Activated CD4-positive, alpha-beta T cell treated with anti-CD3 and anti-CD28 coated beads, Interleukin-2, Interleukin-4, amounts not matched to agents 100 ng/mL and 50 ng/mL, durations not matched to agents 16 hours and 8 hours (primary cell): ENCODE measurements around the gene ASPG.
A peak's percentile ranks its signal among the peaks of the same experiment; 100 is the strongest.

Experiments
- DNase-seq: peaks from one replicate; pipeline ENCODE4 v3.0.0-alpha.2; 2020; ENCODE audit warnings: low spot score

Gene ASPG

GRCh38 chr14:104093366-104094055, 8.0 kb downstream of the ASPG start:
- no peak for DNase-seq

GRCh38 chr14:104094056-104094708, 8.7 kb downstream of the ASPG start:
- no peak for DNase-seq

GRCh38 chr14:104094709-104095425, 9.4 kb downstream of the ASPG start:
- peak; percentile 69 for DNase-seq

GRCh38 chr14:104095426-104096310, 10.2 kb downstream of the ASPG start:
- no peak for DNase-seq

- DNase-seq: no peak
These were observed 10.8 kb downstream of the ASPG start for GRCh38 chr14:104096318-104096717.

GRCh38 chr14:104096751-104097700, 11.5 kb downstream of the ASPG start:
- no peak for DNase-seq

- no peak for DNase-seq
These were observed 13.0 kb downstream of the ASPG start for GRCh38 chr14:104098272-104099095.

- DNase-seq: no peak
These were observed 13.9 kb downstream of the ASPG start for GRCh38 chr14:104099096-104100041.

- DNase-seq: no peak
These were observed 14.9 kb downstream of the ASPG start for GRCh38 chr14:104100171-104101085.

- no peak for DNase-seq
These were observed 15.7 kb downstream of the ASPG start for GRCh38 chr14:104101086-104101621.

GRCh38 chr14:104101651-104102281, 16.3 kb downstream of the ASPG start:
- no peak for DNase-seq

- no peak for DNase-seq
These were observed 16.9 kb downstream of the ASPG start for GRCh38 chr14:104102282-104102914.

- DNase-seq: no peak
These were observed 17.6 kb downstream of the ASPG start for GRCh38 chr14:104103061-104103445.

- no peak for DNase-seq
These were observed 18.1 kb downstream of the ASPG start for GRCh38 chr14:104103446-104104075.

GRCh38 chr14:104104076-104104901, 18.8 kb downstream of the ASPG start:
- DNase-seq: no peak
